H9 (cell line): Measurements from ENCODE around the gene RALGAPA2. TPM values are rescaled to one million over a fixed set of nuclear protein-coding genes. Genes with fewer than 3 reads are reported as not detected.

Experiments used
- DNase-seq: peaks from one replicate; pipeline ENCODE4 v3.0.0-alpha.2; 2017
- H2AFZ ChIP-seq: one replicate; pipeline ENCODE4 v1.6.1; 2013; ENCODE audit warnings: mild to moderate bottlenecking, low read length, control low read depth, moderate library complexity
- H2AK5ac ChIP-seq: 2 replicates; pipeline ENCODE4 v1.6.1; 2013; ENCODE audit warnings: low read length, control low read depth, mixed read lengths; ENCODE audit not compliant: insufficient read length
- H2BK120ac ChIP-seq: one replicate; pipeline ENCODE4 v1.6.1; 2013; ENCODE audit warnings: low read depth, mild to moderate bottlenecking, low read length, control low read depth, inconsistent platforms; ENCODE audit not compliant: poor library complexity, severe bottlenecking
- H2BK12ac ChIP-seq: 2 replicates; pipeline ENCODE4 v1.6.1; 2013; ENCODE audit warnings: low read length, control low read depth, mixed read lengths, low read depth; ENCODE audit not compliant: insufficient read length
- H2BK15ac ChIP-seq: 2 replicates; pipeline ENCODE4 v1.6.1; 2013; ENCODE audit warnings: low read depth, low read length, control low read depth
- H2BK20ac ChIP-seq: one replicate; pipeline ENCODE4 v1.6.1; 2013; ENCODE audit warnings: low read depth, mild to moderate bottlenecking, low read length, control low read depth, inconsistent platforms; ENCODE audit not compliant: poor library complexity, severe bottlenecking
- H2BK5ac ChIP-seq: 2 replicates; pipeline ENCODE4 v1.6.1; 2013; ENCODE audit warnings: low read length, control low read depth, mixed read lengths; ENCODE audit not compliant: insufficient read length
- H3K14ac ChIP-seq: 2 replicates; pipeline ENCODE4 v1.6.1; 2013; ENCODE audit warnings: low read length, control low read depth; ENCODE audit not compliant: insufficient read depth
- H3K18ac ChIP-seq: 2 replicates; pipeline ENCODE4 v1.6.1; 2013; ENCODE audit warnings: low read depth, mild to moderate bottlenecking, mixed read lengths, low read length, control low read depth; ENCODE audit not compliant: insufficient read length
- H3K23ac ChIP-seq: 2 replicates; pipeline ENCODE4 v1.6.1; 2013; ENCODE audit warnings: low read length, control low read depth, mixed read lengths, low read depth; ENCODE audit not compliant: insufficient read length
- H3K23me2 ChIP-seq: 2 replicates; pipeline ENCODE4 v1.6.1; 2013; ENCODE audit warnings: low read depth, mild to moderate bottlenecking, mixed read lengths, low read length, control low read depth; ENCODE audit not compliant: insufficient read length, poor library complexity, severe bottlenecking
- H3K27ac ChIP-seq: 2 replicates; pipeline ENCODE4 v1.5.1; 2013; ENCODE audit warnings: low read length, control low read depth, mixed read lengths, low read depth; ENCODE audit not compliant: insufficient read length
- H3K27me3 ChIP-seq: 2 replicates; pipeline ENCODE4 v1.6.1; 2013; ENCODE audit warnings: low read length, control low read depth, inconsistent platforms; ENCODE audit not compliant: insufficient read depth
- H3K4ac ChIP-seq: 2 replicates; pipeline ENCODE4 v1.6.1; 2013; ENCODE audit warnings: low read depth, mild to moderate bottlenecking, control low read depth, inconsistent platforms, low read length, moderate library complexity
- H3K4me1 ChIP-seq: 2 replicates; pipeline ENCODE4 v1.6.1; 2013; ENCODE audit warnings: low read length, control low read depth, inconsistent platforms; ENCODE audit not compliant: insufficient read depth
- H3K4me2 ChIP-seq: 2 replicates; pipeline ENCODE4 v1.6.1; 2013; ENCODE audit warnings: low read length, control low read depth, mixed read lengths; ENCODE audit not compliant: insufficient read length, insufficient read depth
- H3K56ac ChIP-seq: 2 replicates; pipeline ENCODE4 v1.6.1; 2013; ENCODE audit warnings: low read depth, mild to moderate bottlenecking, mixed read lengths, low read length, control low read depth; ENCODE audit not compliant: insufficient read length
- H3K79me1 ChIP-seq: 2 replicates; pipeline ENCODE4 v1.6.1; 2013; ENCODE audit warnings: low read depth, mild to moderate bottlenecking, moderate library complexity, low read length, control low read depth, inconsistent platforms; ENCODE audit not compliant: insufficient read depth, poor library complexity, severe bottlenecking
- H3K79me2 ChIP-seq: 2 replicates; pipeline ENCODE4 v1.6.1; 2013; ENCODE audit warnings: low read length, control low read depth, inconsistent platforms; ENCODE audit not compliant: insufficient read depth
- H3K9ac ChIP-seq: 2 replicates; pipeline ENCODE4 v1.6.1; 2013; ENCODE audit warnings: low read length, control low read depth, mixed read lengths; ENCODE audit not compliant: insufficient read length; ENCODE audit errors: extremely low read depth
- H3K9me3 ChIP-seq: one replicate; pipeline ENCODE4 v1.6.1; 2013; ENCODE audit warnings: low read depth, low read length, inconsistent platforms; ENCODE audit not compliant: control insufficient read depth
- H3T11ph ChIP-seq: one replicate; pipeline ENCODE4 v1.6.1; 2013; ENCODE audit warnings: mild to moderate bottlenecking, low read length, control low read depth, inconsistent platforms
- H4K20me1 ChIP-seq: one replicate; pipeline ENCODE4 v1.6.1; 2013; ENCODE audit not compliant: control insufficient read depth, insufficient read length, insufficient read depth
- H4K5ac ChIP-seq: 2 replicates; pipeline ENCODE4 v1.6.1; 2013; ENCODE audit warnings: low read depth, mild to moderate bottlenecking, mixed read lengths, low read length, control low read depth; ENCODE audit not compliant: insufficient read length
- H4K8ac ChIP-seq: replicated peaks from 2 replicates; pipeline ENCODE4 v1.6.1; 2013; ENCODE audit warnings: low read length, control low read depth, mixed read lengths, low read depth; ENCODE audit not compliant: insufficient read length
- H4K91ac ChIP-seq: 2 replicates; pipeline ENCODE4 v1.6.1; 2013; ENCODE audit warnings: low read depth, mild to moderate bottlenecking, moderate library complexity, mixed read lengths, low read length, control low read depth; ENCODE audit not compliant: insufficient read length
- H3K27ac Mint-ChIP-seq, 3 experiments: 2 replicates in 2 of 3; 3 replicates in 1 of 3; pipeline ENCODE4 v1.8.0; 2020 to 2021; ENCODE audit warnings: mixed read lengths in 3 of 3, mild to moderate bottlenecking in 1 of 3, moderate library complexity in 1 of 3
- H3K27me3 Mint-ChIP-seq: 2 replicates; pipeline ENCODE4 v1.8.0; 2021; ENCODE audit warnings: low read depth, mild to moderate bottlenecking, moderate library complexity, mixed read lengths
- H3K36me3 Mint-ChIP-seq, 3 experiments: 2 replicates in 2 of 3; 3 replicates in 1 of 3; pipeline ENCODE4 v1.8.0; 2020 to 2021; ENCODE audit warnings: low read depth in 3 of 3, mixed read lengths in 3 of 3; ENCODE audit not compliant: insufficient read depth in 1 of 3
- H3K4me1 Mint-ChIP-seq, 2 experiments: 2 replicates each; pipeline ENCODE4 v1.8.0; 2020; ENCODE audit warnings: mixed read lengths in 2 of 2
- H3K4me3 Mint-ChIP-seq, 2 experiments: 2 replicates in 1 of 2; 3 replicates in 1 of 2; pipeline ENCODE4 v1.8.0; 2020 to 2021; ENCODE audit warnings: mild to moderate bottlenecking in 2 of 2, mixed read lengths in 2 of 2, moderate library complexity in 1 of 2
- H3K9me3 Mint-ChIP-seq, 2 experiments: 2 replicates in 1 of 2; 3 replicates in 1 of 2; pipeline ENCODE4 v1.8.0; 2020; ENCODE audit warnings: mild to moderate bottlenecking in 2 of 2, mixed read lengths in 2 of 2, moderate library complexity in 1 of 2
- CTCF ChIP-seq: fragments of 200-600 bp; sonication (generic); conservative IDR thresholded peaks from 3 replicates; pipeline ENCODE4 v1.8.0; 2021; ENCODE audit warnings: antibody characterized with exemption, mild to moderate bottlenecking
- WGBS: extraction: QIAGEN DNeasy Blood & Tissue Kit; methylation state at CpG from one replicate; pipeline ENCODE4 v1.1.7; 2013; ENCODE audit warnings: missing lambda C conversion rate, low lambda C conversion rate, mixed read lengths; ENCODE audit not compliant: insufficient read length; ENCODE audit errors: extremely low coverage; 5-methylcytosine and 5-hydroxymethylcytosine counted together
- total RNA-seq: library from RNA; stranded (reverse); gene quantifications from 2 replicates; pipeline ENCODE4 v1.2.1, GENCODE V29; 2021

RALGAPA2 gene
- total RNA-seq, 1 experiment from 2014 or later: 16.6 TPM

- Histone ChIP-seq H2BK12ac (no peak overlapping the region), H2AFZ (no peak overlapping the region), H4K91ac (no peak overlapping the region), H3K56ac (no peak overlapping the region), H4K5ac (no peak overlapping the region), H2AK5ac (no peak overlapping the region), H3K23me2 (no peaks in the 10 kb centered on the region), H3K23ac (no peak overlapping the region), H3K27me3 (no peaks in the 10 kb centered on the region), H3K4ac (no peak overlapping the region), H3K14ac (no peak overlapping the region), H3K9me3 (no peaks in the 10 kb centered on the region), H3K9ac (no peak overlapping the region), H3T11ph (no peak overlapping the region), H2BK20ac (no peak overlapping the region), H3K79me2 (no peaks in the 10 kb centered on the region), H3K4me2 (no peak overlapping the region), H3K18ac (no peak overlapping the region), H3K4me1 (no peaks in the 10 kb centered on the region), H2BK120ac (no peak overlapping the region), H2BK5ac (no peak overlapping the region), H4K8ac (no peak overlapping the region), H4K20me1 (no peaks in the 10 kb centered on the region), H3K79me1 (no peaks in the 10 kb centered on the region), H3K27ac (no peak overlapping the region), H2BK15ac (no peak overlapping the region)
- no CpG with 5 or more reads among the region's 2 CpGs for WGBS
- Mint-ChIP-seq H3K27ac (no peak overlapping the region), H3K4me3 (no peak overlapping the region), H3K36me3 (peaks cover 3 to 25% (median 19%) of the 10 kb centered on the region in 3 experiments; a peak in 6 of 7 replicates), H3K9me3 (no peaks in the 10 kb centered on the region), H3K27me3 (peaks cover under 1% of the 10 kb centered on the region; the same call in 1 of the 2 replicates), H3K4me1 (peaks cover 0 to 3% of the 10 kb centered on the region in 2 experiments; a peak in 1 of 4 replicates)
- TF ChIP-seq CTCF: no peak
- DNase-seq: no peak
Measured at GRCh38 chr20:20628314-20628713, 84.1 kb downstream of the RALGAPA2 start.
